Natural killer cell treated with Interleukin-12 subunit alpha and Interleukin-12 subunit beta and Interleukin-15 and Interleukin-18, amount 100 ng/mL, for 72 hours (primary cell): ENCODE results near the gene CCL11. TPM values are rescaled to one million over a fixed set of nuclear protein-coding genes. Genes with fewer than 3 reads are reported as not detected.

Experiments
- ATAC-seq, 2 donors: fragments of 150-1000 bp; cut with Tn5 transposase in 1 of 2; sonication (Bioruptor Pico), chemical (Tn5 transposase) in 1 of 2; 2 replicates each; pipeline ENCODE4 v1.10.0; 2021
- DNase-seq: peaks from one replicate; pipeline ENCODE4 v3.0.0; 2022; ENCODE audit warnings: low spot score
- H3K27ac Mint-ChIP-seq, 2 donors: 1 replicate in 1 of 2; 2 replicates in 1 of 2; pipeline ENCODE4 v1.8.0; 2022; ENCODE audit warnings: mixed read lengths in 2 of 2, mild to moderate bottlenecking in 1 of 2, moderate library complexity in 1 of 2
- H3K27me3 Mint-ChIP-seq, 2 donors: 1 replicate in 1 of 2; 2 replicates in 1 of 2; pipeline ENCODE4 v1.8.0; 2022; ENCODE audit warnings: mixed read lengths in 2 of 2
- H3K36me3 Mint-ChIP-seq: one replicate; pipeline ENCODE4 v1.8.0; 2022; ENCODE audit warnings: mixed read lengths
- H3K4me1 Mint-ChIP-seq, 2 donors: 1 replicate in 1 of 2; 2 replicates in 1 of 2; pipeline ENCODE4 v1.8.0; 2022; ENCODE audit warnings: low read depth in 2 of 2, mixed read lengths in 2 of 2, mild to moderate bottlenecking in 1 of 2
- H3K4me3 Mint-ChIP-seq: one replicate; pipeline ENCODE4 v1.8.0; 2022; ENCODE audit warnings: mixed read lengths
- H3K9me3 Mint-ChIP-seq: 2 replicates; pipeline ENCODE4 v1.8.0; 2022; ENCODE audit warnings: mixed read lengths
- total RNA-seq, 2 donors: library from RNA; stranded (reverse); gene quantifications; one replicate each; pipeline ENCODE4 v1.2.3, GENCODE V29; 2022

CCL11 gene
- not detected for total RNA-seq

DNA sequence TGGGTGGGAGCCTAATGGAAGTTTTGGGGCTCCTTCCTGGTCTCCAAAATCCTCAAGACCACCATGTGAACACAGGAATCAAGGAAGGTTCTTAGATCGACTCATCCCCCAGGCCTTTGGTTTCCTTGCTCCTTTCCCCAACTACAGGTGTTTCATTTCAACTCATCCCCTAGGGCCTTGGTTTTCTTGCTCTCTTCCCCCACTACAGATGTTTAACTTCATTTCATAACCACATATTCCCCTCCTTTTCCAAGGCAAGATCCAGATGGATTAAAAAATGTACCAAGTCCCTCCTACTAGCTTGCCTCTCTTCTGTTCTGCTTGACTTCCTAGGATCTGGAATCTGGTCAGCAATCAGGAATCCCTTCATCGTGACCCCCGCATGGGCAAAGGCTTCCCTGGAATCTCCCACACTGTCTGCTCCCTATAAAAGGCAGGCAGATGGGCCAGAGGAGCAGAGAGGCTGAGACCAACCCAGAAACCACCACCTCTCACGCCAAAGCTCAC lies at the start of gene CCL11:
CCL11 (plus strand) TSS at position 457 of the 507 bp plus-strand sequence. CDS start 67 bp downstream, outside the sequence.
- Mint-ChIP-seq H3K36me3 (no peaks in the 10 kb centered on the region), H3K27ac (no peak within 1 kb of the TSS), H3K27me3 (peaks cover 34 to 47% of the 10 kb centered on the region in 2 donors), H3K9me3 (no peaks in the 10 kb centered on the region), H3K4me3 (no peak within 1 kb of the TSS), H3K4me1 (no peaks in the 10 kb centered on the region)
- ATAC-seq (no peak), DNase-seq (no peak)

DNA sequence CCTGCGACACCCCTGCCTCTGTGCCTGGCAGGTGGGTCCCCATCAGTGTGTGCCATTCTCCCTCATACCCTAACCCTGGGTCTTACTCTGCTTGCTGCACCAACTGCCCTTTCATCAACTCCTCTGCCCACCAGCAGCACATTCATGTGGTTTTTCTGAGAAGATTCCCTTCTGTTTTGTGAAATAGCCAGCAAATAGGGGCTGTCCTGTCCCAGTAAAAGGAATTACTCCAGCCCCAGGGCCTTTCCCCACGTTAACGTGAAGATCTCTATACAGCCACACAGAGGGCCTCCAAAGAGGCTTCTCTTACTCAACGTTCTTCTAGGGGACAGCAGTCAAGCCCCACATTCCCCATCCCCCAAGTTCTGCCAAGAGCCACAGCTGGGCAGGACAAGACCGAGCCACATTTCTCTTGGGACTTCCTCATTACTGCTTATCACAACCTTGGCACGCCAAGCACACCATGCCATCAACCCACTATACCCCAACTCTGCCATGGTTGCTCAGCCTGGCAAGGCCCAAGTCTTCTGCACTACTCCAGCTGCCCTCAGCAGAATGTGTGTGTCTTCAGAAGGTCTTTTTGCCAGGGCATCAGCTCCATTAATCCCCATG lies 49.2 kb upstream of the CCL11 start:
- H3K4me1 Mint-ChIP-seq: peaks cover 5 to 8% of the 10 kb centered on the region in 2 donors
- no peak overlapping the region for H3K4me3 Mint-ChIP-seq
- peaks cover 16 to 37% of the 10 kb centered on the region in 2 donors for H3K27me3 Mint-ChIP-seq
- H3K9me3 Mint-ChIP-seq: no peaks in the 10 kb centered on the region
- DNase-seq: no peak
- H3K27ac Mint-ChIP-seq: peak overlapping the region in 1 of 2 donors; percentile 28
- no peaks in the 10 kb centered on the region for H3K36me3 Mint-ChIP-seq
- ATAC-seq: peak in 1 of 2 donors; percentile 46

DNA sequence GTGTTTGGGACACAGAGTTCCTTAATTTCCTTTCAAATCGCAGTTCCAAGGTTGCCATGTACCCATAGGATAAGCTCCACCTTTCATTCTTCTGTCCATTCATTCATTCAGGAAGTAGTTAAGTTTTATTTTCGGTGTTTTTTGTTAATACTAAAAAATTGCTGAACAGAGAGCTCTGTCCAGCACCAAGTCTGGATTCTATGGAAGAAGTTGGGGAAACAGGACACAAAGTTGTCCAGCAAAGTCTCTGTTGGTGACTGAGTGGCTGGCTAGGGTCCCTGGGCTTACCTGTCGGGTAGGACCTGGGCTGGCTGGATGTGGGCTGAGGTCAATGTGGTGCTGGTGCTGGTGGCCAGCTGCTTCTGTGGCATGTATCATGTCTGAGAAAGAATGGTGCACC lies 48.1 kb upstream of the CCL11 start:
- Mint-ChIP-seq H3K27me3 (peaks cover 15 to 38% of the 10 kb centered on the region in 2 donors), H3K4me3 (no peak overlapping the region), H3K36me3 (no peaks in the 10 kb centered on the region), H3K4me1 (peaks cover 5 to 8% of the 10 kb centered on the region in 2 donors), H3K9me3 (no peaks in the 10 kb centered on the region), H3K27ac (no peak overlapping the region)
- no peak for DNase-seq
- ATAC-seq: no peak

DNA sequence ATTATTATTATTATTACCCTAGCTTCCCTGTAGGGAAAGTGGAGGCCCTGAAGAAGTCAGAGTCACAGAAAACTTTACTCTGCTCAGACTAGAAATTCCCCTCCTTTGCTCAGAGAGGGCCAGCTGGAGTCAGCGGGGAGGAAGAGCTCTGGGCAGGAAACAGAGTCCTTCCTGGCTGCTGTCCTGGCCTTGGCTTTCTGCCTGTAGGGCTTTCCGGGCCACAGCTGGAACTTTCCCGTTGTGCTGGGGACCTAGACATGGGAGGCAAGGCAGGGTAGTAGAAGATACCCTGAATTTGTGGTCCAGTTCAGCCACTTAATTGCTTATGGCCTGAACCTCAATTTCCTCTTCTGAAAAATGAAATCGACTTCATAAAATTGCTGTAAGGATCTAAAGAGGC lies 44.5 kb upstream of the CCL11 start:
- Mint-ChIP-seq H3K4me1 (peaks cover 5 to 8% of the 10 kb centered on the region in 2 donors), H3K4me3 (no peak overlapping the region), H3K27ac (no peak overlapping the region), H3K9me3 (no peaks in the 10 kb centered on the region), H3K27me3 (peaks cover 9 to 23% of the 10 kb centered on the region in 2 donors), H3K36me3 (no peaks in the 10 kb centered on the region)
- DNase-seq: no peak
- ATAC-seq: no peak

DNA sequence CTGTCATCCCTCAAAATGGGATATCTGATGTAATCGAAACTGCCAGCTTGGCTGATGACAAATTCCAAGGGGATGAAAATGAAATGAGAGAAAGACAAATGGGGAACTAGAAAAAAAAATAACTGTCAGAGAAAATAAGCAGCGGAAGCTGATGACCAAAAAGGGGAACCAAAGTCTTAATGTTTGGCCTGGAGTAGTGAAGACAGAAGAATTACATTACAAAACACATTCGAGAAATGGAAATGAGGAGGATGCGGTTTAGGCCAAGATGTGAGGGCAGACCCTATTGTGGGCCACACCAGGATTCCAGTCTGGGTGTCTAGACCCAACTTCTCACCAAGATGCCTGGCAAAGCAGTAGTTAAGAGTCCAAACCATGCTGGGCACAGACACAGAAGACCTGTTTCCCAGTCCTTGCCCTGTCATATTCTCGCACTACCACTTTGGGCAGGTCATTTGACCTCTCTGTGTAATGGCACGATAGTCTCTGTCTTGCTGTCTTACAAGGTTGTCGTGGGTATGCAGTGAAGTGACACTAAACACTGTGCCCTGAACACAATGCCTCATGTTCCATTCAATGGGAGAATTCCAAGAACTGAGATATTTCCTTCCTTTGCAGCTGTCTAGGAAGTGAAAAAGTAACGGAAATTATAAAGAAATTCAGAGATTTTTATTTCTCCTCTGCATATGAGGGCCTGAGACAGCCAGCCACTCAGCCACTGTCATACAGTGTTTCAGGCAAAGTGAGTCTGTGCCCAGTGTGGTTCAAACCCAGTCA lies 42.8 kb upstream of the CCL11 start:
- ATAC-seq (peak; percentile 17 to 40), DNase-seq (no peak)
- no peaks in the 10 kb centered on the region for H3K9me3 Mint-ChIP-seq
- no peak overlapping the region for H3K27ac Mint-ChIP-seq
- no peaks in the 10 kb centered on the region for H3K36me3 Mint-ChIP-seq
- H3K4me1 Mint-ChIP-seq: no peaks in the 10 kb centered on the region
- peaks cover 9 to 16% of the 10 kb centered on the region in 2 donors for H3K27me3 Mint-ChIP-seq
- H3K4me3 Mint-ChIP-seq: no peak overlapping the region

DNA sequence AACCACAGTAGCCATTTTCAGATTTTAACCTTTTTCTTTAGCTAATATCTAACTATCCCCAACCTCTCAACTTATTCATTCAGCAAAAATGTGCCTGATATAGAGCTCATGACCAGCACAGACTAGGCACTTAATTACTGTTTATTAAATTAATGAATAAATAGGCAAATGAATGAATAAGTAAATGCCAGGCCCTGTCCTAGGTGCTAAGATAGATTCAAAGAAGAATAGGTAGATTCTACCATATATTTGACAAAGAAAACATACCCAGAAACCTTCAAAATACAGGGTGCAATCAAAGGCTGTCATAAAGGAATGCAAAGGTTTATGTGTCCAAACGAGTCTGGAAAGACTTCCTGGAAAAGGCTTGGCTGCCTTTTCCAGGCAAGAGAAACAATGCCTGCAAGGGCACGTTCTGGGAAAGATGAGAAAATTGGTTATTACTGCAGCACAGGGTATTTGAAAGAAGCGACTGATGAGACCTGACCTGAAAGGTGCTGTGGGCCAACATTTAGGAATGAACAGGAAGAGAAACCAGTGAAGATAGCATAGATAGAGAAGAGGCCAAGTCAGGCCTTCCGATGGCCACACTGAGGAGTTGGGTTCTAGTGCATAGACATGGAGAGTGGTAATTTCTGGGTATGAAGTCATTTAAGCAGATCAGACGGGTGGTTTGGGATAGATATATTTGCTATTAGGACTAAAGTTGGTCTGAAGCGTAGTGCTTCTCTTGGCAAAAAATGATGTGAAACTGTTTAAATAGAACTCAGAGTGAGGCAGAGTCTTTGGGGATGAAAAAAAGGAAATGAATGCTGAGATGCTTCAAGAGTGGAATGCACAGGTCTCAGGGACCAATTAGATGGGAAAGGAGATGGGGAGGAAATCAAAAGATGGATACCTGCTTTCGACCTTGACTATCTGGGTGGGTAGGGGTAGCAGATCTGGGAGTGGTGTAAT lies 41.9 kb upstream of the CCL11 start:
- Mint-ChIP-seq H3K4me3 (no peak overlapping the region), H3K27ac (no peak overlapping the region), H3K36me3 (no peaks in the 10 kb centered on the region), H3K27me3 (peaks cover 9 to 24% of the 10 kb centered on the region in 2 donors), H3K9me3 (no peaks in the 10 kb centered on the region), H3K4me1 (no peaks in the 10 kb centered on the region)
- ATAC-seq (no peak), DNase-seq (no peak)

DNA sequence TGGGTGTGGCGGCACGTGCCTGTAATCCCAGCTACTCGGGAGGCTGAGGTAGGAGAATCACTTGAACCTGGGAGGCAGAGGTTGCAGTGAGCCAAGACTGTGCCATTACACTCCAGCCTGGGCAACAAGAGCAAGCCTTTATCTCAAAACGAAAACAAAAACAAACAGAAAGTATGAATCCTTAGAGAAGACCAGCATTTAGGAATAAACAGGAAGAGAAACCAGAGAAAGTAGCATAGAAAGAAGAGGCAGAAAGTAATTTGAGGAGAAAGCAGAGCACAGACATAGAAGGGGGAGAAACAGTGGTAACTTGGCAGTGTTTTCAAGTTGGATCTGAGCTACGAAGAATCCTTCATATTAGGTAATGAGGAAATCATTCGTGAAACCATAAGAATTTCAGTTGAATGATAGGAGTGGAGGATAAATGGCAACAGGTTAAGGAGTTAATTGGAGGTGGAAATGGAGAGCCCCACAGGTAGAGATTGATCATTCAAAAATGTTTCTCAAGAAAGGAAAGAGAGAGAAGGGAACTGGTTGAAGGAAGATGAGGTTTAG lies 40.1 kb upstream of the CCL11 start:
- DNase-seq: no peak

DNA sequence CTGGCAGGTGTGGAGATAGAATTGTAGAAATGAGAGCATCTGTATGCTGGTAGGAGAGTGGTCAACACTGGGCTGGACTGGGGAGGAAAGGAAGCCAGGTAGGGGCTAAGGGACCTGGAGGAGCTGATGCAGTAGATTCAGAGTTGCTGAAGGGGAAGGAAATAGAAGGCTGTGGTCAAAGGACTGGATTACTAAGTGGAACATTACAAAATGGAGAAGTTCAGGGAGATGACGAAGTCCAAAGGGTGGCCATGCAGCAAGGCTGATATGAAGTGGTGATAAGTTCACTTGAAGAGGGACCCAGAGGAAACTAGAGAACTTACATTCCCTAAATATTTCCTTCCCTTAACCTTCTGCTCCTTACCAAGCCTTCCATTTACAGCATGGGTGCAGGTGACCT lies 39.1 kb upstream of the CCL11 start:
- DNase-seq (no peak), ATAC-seq (peak in 1 of 2 donors; percentile 18)
- Mint-ChIP-seq H3K27ac (no peak overlapping the region), H3K4me1 (no peaks in the 10 kb centered on the region), H3K36me3 (no peaks in the 10 kb centered on the region), H3K9me3 (no peaks in the 10 kb centered on the region), H3K27me3 (peaks cover 5 to 26% of the 10 kb centered on the region in 2 donors), H3K4me3 (no peak overlapping the region)

More for the DNA sequence above, 40.1 kb upstream of the CCL11 start:
- H3K27me3 Mint-ChIP-seq: peaks cover 2 to 20% of the 10 kb centered on the region in 2 donors
- H3K4me1 Mint-ChIP-seq: no peaks in the 10 kb centered on the region
- no peaks in the 10 kb centered on the region for H3K36me3 Mint-ChIP-seq
- H3K4me3 Mint-ChIP-seq: no peak overlapping the region
- no peaks in the 10 kb centered on the region for H3K9me3 Mint-ChIP-seq
- no peak overlapping the region for H3K27ac Mint-ChIP-seq
- no peak for ATAC-seq

DNA sequence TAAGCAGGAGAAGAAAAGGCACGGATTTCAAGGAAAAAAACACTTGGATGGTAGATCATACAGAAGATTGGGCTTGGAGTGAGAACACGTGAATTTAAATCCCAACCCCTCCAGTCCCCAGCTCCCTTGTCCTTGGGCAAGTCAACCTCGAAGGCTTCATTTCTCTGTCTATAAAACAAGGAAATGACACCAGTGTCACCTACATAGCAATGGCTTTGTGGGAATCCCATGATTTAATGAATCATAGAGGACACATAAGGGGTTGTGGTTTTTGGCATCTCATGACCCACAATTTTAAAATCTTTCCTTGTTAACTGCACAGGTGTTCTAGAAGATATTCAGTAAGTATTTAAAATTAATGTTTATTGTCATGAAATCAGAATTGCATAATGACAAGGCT lies 38.7 kb upstream of the CCL11 start:
- Mint-ChIP-seq H3K27ac (no peak overlapping the region), H3K4me3 (no peak overlapping the region), H3K4me1 (no peaks in the 10 kb centered on the region), H3K9me3 (no peaks in the 10 kb centered on the region), H3K36me3 (no peaks in the 10 kb centered on the region), H3K27me3 (peaks cover 5 to 28% of the 10 kb centered on the region in 2 donors)
- no peak for ATAC-seq
- no peak for DNase-seq

DNA sequence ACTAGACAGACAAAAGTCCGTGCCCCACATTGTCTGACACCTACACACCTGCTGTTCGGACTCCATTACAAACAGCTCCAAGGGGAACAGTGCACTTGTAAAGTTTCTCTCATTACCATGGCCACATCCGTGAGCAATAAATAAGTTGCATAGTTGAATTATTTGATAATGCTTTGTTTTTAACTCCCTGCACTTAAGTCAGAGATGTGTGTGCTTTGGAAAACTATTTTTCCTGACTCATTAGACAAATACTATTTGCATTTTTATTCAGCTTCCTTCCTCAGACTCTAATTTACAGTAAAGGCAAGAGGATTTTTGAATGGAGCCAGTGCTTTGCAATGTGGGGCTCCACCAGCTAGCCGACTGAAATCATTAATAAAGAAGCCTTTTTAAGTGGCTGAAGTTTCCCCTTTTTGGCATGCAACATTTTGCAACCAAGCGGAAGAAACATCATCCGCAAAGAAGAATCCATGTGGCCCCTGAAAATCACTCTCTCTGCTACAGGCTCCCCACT lies 37.0 kb upstream of the CCL11 start:
- peaks cover 11 to 31% of the 10 kb centered on the region in 2 donors for H3K27me3 Mint-ChIP-seq
- H3K4me1 Mint-ChIP-seq: no peaks in the 10 kb centered on the region
- H3K4me3 Mint-ChIP-seq: no peak overlapping the region
- DNase-seq (no peak), ATAC-seq (no peak)
- H3K9me3 Mint-ChIP-seq: no peaks in the 10 kb centered on the region
- no peaks in the 10 kb centered on the region for H3K36me3 Mint-ChIP-seq
- no peak overlapping the region for H3K27ac Mint-ChIP-seq

DNA sequence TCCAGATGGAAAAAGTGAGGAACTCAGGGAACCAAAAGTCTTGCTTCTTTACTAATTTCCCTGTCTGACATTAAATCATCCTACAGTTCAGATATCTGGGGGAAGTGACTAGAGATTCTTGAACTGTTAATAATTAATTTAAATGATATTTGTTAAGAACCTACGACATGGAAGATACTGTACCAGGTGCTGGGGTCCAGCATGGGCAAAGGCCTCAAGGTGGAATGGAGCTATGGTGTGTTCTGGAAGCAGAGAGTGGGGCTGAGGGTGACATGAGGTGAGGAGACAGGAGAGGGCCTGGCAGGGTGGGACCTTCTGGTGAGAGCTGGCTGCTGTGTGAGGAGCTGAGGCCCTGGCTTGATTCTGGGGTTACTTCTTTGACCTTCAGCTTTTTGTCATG lies 36.5 kb upstream of the CCL11 start:
- Mint-ChIP-seq H3K27ac (no peak overlapping the region), H3K36me3 (no peaks in the 10 kb centered on the region), H3K4me1 (no peaks in the 10 kb centered on the region), H3K4me3 (no peak overlapping the region), H3K27me3 (peaks cover 11 to 34% of the 10 kb centered on the region in 2 donors), H3K9me3 (no peaks in the 10 kb centered on the region)
- DNase-seq (no peak), ATAC-seq (no peak)

DNA sequence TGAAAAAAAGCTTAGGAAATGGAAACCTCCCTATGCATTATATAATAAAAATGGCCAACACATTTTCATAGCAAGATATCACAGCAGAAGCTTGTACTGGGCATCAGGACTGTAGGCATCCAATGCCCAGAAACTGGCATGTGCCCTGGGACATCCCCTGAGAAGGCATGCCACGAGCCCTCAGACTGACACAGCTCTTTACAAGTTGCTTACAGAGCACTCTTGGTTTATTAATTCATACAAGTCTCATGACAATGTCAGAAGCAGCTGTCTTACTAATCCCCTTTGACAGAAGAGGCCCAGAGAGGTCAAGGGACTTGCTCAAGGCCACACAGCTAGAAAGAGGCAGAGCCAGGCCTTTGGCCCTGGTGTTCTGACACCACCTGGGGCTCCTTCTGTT lies 36.1 kb upstream of the CCL11 start:
- Mint-ChIP-seq H3K4me3 (no peak overlapping the region), H3K36me3 (no peaks in the 10 kb centered on the region), H3K27me3 (peaks cover 13 to 38% of the 10 kb centered on the region in 2 donors), H3K4me1 (no peaks in the 10 kb centered on the region), H3K27ac (no peak overlapping the region), H3K9me3 (no peaks in the 10 kb centered on the region)
- no peak for ATAC-seq
- DNase-seq: no peak

DNA sequence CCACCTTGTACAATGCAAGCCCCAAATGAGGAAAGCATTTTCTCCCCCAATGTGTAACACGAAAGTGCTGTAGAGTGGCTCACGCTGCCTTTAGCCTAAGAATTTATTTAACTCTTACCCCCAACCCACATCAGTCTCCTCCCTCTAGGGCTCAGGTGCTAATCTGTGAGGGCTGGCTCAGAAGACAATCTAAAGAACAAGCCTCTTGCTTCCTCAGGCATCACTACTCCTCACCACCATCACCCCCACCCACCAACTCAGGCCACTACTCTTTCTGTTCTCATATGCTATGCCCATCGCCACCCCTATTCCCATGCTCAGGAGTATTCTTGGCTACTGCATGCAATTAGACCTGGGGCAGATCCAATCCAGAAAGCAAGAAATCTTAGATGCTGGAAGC lies 34.4 kb upstream of the CCL11 start:
- no peak overlapping the region for H3K27ac Mint-ChIP-seq
- H3K27me3 Mint-ChIP-seq: peaks cover 23 to 55% of the 10 kb centered on the region in 2 donors
- DNase-seq: no peak
- peaks cover 5 to 6% of the 10 kb centered on the region in 2 donors for H3K4me1 Mint-ChIP-seq
- H3K36me3 Mint-ChIP-seq: no peaks in the 10 kb centered on the region
- H3K4me3 Mint-ChIP-seq: no peak overlapping the region
- no peaks in the 10 kb centered on the region for H3K9me3 Mint-ChIP-seq
- no peak for ATAC-seq
